Hindlimb muscle (tissue), 1 donor: ENCODE data around the gene TRABD2B. TPM values are rescaled to one million over a fixed set of nuclear protein-coding genes. Genes with fewer than 3 reads are reported as not detected.

Experiments used
- DNase-seq: peaks from one replicate; pipeline ENCODE4 v3.0.0-alpha.2; 2013
- polyA plus RNA-seq: library from polyadenylated mRNA; unstranded; fragments of 120-200 nt; gene quantifications from one replicate; pipeline ENCODE4 v1.2.1, GENCODE V29; 2013; ENCODE audit not compliant: insufficient read length

Gene TRABD2B
- polyA plus RNA-seq, 1 donor = 5.5 TPM

- no peak for DNase-seq
Observed at GRCh38 chr1:48021792-48022191, 24.6 kb upstream of the TRABD2B start.

DNA sequence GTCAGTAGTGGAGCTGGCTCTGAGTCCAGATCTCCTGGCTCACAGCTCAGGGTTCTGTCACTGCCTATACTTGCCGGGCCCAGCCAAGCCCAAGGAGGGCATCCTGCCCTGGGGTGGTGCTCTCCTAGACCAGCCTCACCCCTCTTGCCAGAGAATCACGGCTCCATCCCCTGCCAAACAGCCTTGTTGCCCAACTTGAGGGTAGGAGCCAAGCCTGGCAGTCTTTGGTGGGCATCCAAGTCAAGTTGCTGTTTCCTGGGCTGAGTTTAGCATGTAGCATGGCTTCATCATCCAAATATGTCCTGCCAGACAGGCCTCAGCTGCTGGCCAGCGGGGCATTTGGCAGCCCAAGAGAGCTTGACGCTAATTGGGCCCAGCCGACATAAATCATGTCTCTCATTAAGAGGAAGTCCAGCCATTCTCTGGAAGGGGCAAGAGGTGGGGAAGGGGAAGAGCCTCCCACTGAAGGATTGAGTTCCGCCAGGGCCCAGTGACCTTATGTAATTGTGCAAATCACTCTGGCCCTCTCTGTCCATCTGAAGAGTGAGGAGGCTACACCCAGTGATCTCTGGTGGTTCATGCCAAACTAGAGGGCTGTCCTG is 22.6 kb upstream of the TRABD2B start:
- DNase-seq = no peak

GRCh38 chr1:48018799-48019198 is 21.6 kb upstream of the TRABD2B start:
- no peak for DNase-seq

GRCh38 chr1:48017716-48018115 is 20.5 kb upstream of the TRABD2B start:
- DNase-seq = no peak

- DNase-seq = no peak
Observed at GRCh38 chr1:48016515-48016914, 19.3 kb upstream of the TRABD2B start.

DNA sequence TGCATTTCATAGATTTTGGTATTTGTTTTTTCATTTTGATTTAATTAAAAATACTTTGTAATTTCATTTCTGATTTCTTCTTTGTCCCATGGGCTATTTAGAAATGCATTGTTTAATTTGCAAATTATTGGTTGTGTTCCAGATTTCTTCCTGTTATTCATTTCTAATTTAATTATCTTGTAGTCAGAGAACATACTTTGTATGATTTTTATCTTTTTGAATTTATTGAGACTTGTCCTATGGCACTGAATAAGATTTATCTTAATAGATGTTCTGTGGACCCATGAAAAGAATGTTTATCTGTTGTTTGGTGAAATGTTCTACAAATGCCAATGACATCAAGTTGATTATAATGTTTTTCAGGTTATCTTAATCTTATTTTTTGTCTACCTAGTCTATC is 16.1 kb upstream of the TRABD2B start:
- no peak for DNase-seq

GRCh38 chr1:48007047-48007446 is 9.9 kb upstream of the TRABD2B start:
- DNase-seq = no peak

DNA sequence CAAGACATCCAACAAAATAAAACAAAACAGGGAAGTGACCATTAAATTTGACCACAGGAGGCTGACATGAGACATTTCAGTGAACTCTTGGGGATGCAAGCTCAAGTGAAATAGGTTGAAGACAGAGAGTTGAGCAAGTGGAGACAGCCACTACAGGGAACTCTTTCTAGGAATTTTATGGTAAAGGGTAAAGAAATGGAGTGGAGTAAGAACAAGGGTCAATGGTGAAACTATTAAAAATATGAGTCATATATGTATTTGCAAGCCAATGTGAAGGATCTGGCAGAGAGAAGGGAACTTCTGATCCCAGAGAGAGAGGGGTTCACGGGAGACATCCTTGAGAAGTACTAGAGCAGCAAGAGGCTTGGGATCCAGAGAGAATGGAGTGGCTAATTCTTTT is 9.1 kb upstream of the TRABD2B start:
- no peak for DNase-seq

DNA sequence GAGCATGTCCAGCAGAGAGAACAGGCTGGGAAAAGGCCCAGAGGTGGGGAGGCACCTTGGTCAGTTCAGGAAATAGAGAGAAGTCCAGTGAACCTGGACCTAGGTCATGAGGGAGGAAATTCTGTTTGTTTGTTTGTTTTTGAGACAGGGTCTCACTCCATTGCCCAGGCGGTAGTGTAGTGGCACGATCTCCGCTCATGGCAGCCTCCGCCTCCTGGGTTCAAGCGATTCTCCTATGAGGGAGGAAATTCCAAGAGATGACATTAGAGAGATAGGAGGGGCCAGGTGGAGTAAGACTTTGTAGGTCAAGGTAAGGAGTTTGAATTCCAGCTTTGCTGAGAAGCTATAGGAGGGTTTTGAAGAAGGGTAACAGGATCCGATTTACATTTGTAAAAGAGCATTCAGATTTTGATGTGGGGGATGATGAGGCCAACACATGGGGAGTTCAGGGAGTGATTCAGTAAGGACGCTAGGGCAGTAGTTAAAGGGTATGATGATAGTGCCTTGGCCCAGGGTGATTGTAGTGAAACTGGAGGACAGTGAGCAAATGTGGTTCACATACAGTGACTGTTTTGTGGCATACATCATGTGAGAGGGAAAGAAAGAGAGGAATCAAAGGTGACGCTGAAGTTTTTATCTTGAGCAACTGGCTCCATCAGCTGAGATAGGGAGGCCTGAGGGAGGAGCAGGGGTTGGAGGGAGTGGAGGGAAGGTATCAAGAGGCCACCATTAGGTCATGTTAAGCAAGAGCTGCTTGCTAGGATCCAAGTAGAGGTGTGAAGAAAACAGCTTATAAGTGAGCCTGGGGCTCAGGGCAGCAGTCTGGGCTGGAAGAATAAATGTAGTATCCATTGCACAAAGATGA is 8.3 kb upstream of the TRABD2B start:
- no peak for DNase-seq

DNA sequence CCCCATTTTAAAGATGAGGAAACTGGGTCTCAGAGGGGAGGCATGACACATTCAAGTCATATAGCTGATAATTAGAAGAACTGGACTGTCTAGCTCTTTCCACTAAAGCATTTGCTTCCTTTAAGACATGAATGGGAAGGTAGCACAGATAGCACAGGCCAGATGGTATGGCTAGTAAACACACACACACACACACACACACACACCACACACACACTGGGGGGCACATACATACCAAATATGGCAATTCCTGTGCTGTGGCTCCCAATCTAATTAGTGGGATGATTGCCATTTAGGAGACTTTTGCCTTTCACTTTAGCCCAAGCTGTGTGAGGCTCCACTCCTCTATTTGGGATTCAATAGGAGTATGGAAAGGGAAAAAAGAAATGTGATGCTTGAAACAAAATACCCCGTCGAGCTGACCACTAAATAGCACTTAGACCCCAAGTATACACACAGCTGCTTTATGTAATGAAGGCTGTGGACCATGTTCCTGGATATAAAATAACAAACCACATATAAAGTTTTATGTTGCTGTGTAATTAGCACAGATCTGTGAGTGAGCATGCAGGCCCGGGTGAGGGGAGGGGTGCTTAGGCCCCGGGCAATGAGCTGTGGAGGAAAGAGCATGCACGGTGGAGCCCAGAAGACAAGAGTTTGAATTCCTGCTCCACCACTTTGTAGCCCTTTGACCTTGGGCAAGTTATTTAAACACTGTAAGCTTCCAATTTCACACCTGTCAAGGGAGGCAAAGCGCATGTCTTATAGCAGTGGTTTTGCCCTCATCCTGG is 6.8 kb upstream of the TRABD2B start:
- no peak for DNase-seq

- no peak for DNase-seq
Observed at GRCh38 chr1:48002142-48002541, 5.0 kb upstream of the TRABD2B start.

GRCh38 chr1:48001696-48002095 is 4.5 kb upstream of the TRABD2B start:
- DNase-seq = no peak

DNA sequence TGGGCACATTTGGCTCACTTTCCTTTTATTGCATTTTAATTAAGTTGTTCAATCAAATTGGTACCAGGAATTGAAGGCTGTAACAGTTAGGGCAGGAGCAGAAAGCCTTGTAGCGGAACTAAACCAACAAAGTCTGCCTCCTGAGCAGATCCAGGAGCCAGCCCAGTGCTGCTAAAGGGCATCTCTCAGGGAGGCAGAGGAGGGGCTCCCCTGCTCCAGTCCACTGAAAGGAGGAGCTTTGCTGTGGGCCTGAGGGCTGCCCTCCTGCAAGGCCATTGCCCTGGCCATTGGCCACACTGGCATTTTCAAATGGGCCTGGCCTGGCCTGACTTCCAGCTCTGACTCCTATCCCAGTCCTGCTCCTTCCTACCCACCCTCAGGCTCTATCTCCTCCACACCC is 3.7 kb upstream of the TRABD2B start:
- DNase-seq = no peak

DNA sequence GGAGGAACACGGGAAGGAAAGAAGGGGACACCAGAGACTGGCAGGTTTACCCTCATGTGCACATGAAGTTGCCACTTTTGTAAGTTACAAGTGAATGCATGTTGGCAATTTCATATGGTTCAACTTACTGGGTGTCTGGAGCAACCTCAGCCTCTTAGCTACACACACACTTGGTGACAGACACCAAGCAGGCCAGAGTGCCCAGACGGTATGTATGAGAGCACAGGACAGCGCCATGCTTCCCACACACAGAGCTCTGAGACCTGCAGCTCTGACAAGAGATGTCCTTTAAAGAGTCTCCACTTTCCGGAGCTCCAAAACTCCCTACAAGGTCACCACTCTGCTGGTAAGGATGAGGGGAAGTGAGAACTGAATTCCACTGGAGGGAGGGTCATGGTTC is 1.9 kb upstream of the TRABD2B start:
- no peak for DNase-seq

- DNase-seq = no peak
Observed at GRCh38 chr1:47998396-47998990, 1.3 kb upstream of the TRABD2B start.

DNA sequence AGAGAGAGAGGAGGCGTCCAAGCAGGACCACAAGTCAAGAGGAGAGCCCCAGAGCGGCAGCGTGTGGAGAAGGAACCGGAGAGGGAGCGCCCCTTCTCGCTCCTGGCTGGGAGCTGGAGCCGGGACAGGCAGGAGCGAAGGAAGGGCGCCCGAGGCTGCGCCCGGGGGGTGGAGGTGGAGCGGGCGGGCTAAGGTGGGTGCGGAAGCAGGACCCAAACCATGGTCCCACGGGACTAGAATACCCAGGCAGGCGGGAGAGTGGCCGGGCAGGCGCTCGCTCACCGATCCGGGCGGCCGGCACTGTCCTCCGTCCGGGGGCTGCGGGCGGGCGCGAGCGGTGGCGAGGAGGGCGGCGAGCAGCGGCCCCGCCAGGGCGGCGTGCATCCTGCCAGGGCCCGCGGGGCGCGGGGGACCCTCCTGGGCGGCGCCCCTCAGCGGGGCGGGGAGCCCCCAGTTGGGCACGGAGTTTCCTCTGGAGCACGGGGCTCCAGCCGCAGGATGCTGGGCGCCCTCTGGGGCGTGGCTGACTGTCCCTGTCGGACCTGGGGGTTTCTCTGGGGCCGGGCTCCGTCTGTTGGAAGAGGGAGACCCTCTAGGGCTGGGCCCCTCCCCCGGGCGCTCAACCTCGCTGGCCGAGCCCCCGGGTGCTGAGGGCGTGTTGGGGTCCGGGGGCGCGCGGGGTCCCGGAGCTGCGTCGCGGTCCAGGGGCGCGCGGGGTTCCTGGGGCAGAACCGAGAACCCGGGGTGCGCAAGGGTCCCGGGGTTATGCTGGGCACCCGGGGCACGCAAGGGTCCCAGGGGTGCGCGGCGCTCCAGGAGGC is 569 bp downstream of the TRABD2B start:
- no peak for DNase-seq

DNA sequence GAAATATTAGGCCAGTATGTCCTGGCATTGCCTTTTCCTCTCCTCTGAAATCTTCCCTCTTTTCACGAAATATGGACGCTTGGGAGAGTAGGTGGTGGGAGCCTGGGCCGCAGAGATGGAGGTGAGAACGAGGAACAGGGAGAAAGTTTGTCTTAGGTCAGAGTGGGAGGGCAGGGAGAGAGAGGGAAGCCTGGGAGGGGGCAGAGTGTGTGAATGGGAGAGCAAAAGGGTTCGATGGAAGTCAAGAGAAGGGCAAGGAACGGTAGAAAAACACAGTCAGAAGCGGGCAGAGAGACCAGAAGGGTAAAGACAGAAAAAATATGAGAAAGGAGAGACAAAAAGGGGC is 1.2 kb downstream of the TRABD2B start:
- DNase-seq = no peak

DNA sequence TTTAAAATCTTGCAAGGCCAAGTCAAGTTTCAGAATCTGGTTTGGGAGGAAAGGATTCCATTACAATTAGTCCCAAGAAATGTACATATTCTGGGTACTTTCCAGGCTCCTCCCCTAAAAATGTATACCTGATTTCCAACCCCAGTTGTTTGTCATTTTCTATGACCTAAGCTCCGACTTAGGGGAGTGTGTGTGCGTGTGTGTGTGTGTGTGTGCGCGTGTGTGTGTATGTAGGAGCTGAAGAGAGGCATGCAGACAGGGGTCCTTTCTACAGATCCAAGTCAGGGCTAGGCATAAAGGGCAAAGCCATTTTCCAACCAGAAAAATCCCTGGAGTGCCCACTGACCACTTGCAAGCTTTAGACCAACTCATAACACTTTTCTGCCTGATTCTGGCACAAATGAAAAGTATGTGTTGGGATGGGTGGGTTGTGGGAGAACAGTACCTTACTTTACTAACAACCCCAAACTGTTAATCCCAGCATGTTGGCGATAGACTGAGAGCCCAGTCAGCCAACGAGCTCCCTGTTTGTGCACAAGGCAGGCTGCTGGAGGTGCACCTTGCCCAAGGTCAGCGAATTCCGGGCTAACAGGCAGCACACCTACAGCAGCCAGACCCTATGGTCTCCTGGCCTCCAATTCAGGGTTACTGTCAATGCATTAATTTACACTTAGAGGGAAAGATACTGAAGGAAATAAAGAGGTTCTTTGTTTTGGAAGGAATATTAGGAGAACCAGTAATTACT is 1.7 kb downstream of the TRABD2B start:
- DNase-seq = no peak

GRCh38 chr1:47993881-47994625 is 3.1 kb downstream of the TRABD2B start:
- no peak for DNase-seq

DNA sequence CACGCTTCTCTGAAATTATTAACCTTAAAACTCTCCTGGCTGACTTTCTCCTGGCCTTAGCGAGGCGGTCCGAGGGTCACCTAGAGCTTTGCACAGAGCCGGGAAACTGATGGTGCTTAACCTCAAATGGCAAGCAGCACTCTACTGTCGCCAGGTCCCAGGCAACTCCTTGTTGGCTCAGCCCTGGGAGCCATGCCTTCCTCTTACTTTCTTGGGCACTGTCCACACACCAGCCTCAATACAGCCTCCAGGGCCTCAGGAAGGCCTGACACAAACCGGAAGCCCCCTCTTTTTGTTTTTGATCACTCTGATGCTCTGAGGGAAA is 3.8 kb downstream of the TRABD2B start:
- DNase-seq = no peak
